Neural progenitor cell (in vitro differentiated cells): ENCODE results near the gene GAL3ST2. TPM values are rescaled to one million over a fixed set of nuclear protein-coding genes. Genes with fewer than 3 reads are reported as not detected.
"Not testable (repeated sequence)": the region's sequence is repeated elsewhere in the genome, so short reads cannot be mapped to it uniquely, and the experiment has no call there.

ENCODE experiments used
- DNase-seq: peaks from one replicate; pipeline ENCODE4 v3.0.0-alpha.2; 2016; ENCODE audit warnings: low spot score
- H2AFZ ChIP-seq: fragments of 200-600 bp; sonication (generic); replicated peaks from 2 replicates; pipeline ENCODE4 v1.6.1; 2016; ENCODE audit warnings: antibody characterized with exemption
- H3F3A ChIP-seq: fragments of 200-600 bp; sonication (generic); 2 replicates; pipeline ENCODE4 v1.6.1; 2016; ENCODE audit warnings: antibody characterized with exemption, low read depth
- H3K27ac ChIP-seq: fragments of 200-600 bp; sonication (generic); 2 replicates; pipeline ENCODE4 v1.5.1; 2016; ENCODE audit warnings: mild to moderate bottlenecking
- H3K27me3 ChIP-seq: fragments of 200-600 bp; sonication (generic); 2 replicates; pipeline ENCODE4 v1.6.1; 2016; ENCODE audit warnings: mild to moderate bottlenecking, moderate library complexity
- H3K36me3 ChIP-seq: fragments of 200-600 bp; sonication (generic); 2 replicates; pipeline ENCODE4 v1.5.1; 2016
- H3K4me1 ChIP-seq: fragments of 200-600 bp; sonication (generic); 2 replicates; pipeline ENCODE4 v1.6.1; 2016; ENCODE audit warnings: mixed run types
- H3K4me2 ChIP-seq: fragments of 200-600 bp; sonication (generic); 2 replicates; pipeline ENCODE4 v1.6.1; 2016
- H3K4me3 ChIP-seq: fragments of 200-600 bp; sonication (generic); 2 replicates; pipeline ENCODE4 v1.5.1; 2016
- H3K79me2 ChIP-seq: fragments of 200-600 bp; sonication (generic); 2 replicates; pipeline ENCODE4 v1.6.1; 2016; ENCODE audit warnings: low read depth
- H3K9ac ChIP-seq: fragments of 200-600 bp; sonication (generic); 2 replicates; pipeline ENCODE4 v1.6.1; 2016
- H3K9me3 ChIP-seq: fragments of 200-600 bp; sonication (generic); 2 replicates; pipeline ENCODE4 v1.5.1; 2016; ENCODE audit warnings: low read depth
- H4K20me1 ChIP-seq: fragments of 200-600 bp; sonication (generic); 2 replicates; pipeline ENCODE4 v1.6.1; 2016; ENCODE audit warnings: low read depth
- H3K27ac Mint-ChIP-seq: 3 replicates; pipeline ENCODE4 v1.8.0; 2021; ENCODE audit warnings: mixed read lengths
- H3K27me3 Mint-ChIP-seq: 2 replicates; pipeline ENCODE4 v1.8.0; 2022; ENCODE audit warnings: low read depth, mild to moderate bottlenecking, inconsistent platforms, moderate library complexity, mixed read lengths; ENCODE audit not compliant: insufficient read depth
- H3K36me3 Mint-ChIP-seq: 3 replicates; pipeline ENCODE4 v1.8.0; 2021; ENCODE audit warnings: mixed read lengths
- H3K4me1 Mint-ChIP-seq: 3 replicates; pipeline ENCODE4 v1.8.0; 2021; ENCODE audit warnings: mixed read lengths
- H3K4me3 Mint-ChIP-seq: 3 replicates; pipeline ENCODE4 v1.8.0; 2021; ENCODE audit warnings: mild to moderate bottlenecking, moderate library complexity, mixed read lengths
- H3K9me3 Mint-ChIP-seq: 3 replicates; pipeline ENCODE4 v1.8.0; 2020; ENCODE audit warnings: mixed read lengths
- CTCF ChIP-seq: fragments of 200-600 bp; sonication (generic); IDR thresholded peaks from 2 replicates; pipeline ENCODE4 v1.5.1; 2017; ENCODE audit warnings: antibody characterized with exemption, mild to moderate bottlenecking
- EZH2 ChIP-seq: fragments of 200-600 bp; sonication (generic); IDR thresholded peaks from 2 replicates; pipeline ENCODE4 v1.6.1; 2017; ENCODE audit warnings: antibody characterized with exemption, mild to moderate bottlenecking, moderate library complexity
- EZH2phosphoT487 ChIP-seq: fragments of 200-600 bp; sonication (generic); IDR thresholded peaks from 2 replicates; pipeline ENCODE4 v1.6.1; 2017; ENCODE audit warnings: antibody characterized with exemption
- total RNA-seq: library from RNA; depleted of rRNA; stranded (reverse); fragments of >200 nt; gene quantifications from 2 replicates; pipeline ENCODE4 v1.2.3, GENCODE V29; 2015; ENCODE audit warnings: low replicate concordance

The GAL3ST2 gene
- total RNA-seq, 1 donor from 2014 or later: not detected

- Histone ChIP-seq H3K27ac (no peak overlapping the region), H3K79me2 (no peaks in the 10 kb centered on the region), H3K4me3 (no peak overlapping the region), H3K9me3 (peaks cover 9% of the 10 kb centered on the region), H2AFZ (no peak overlapping the region), H4K20me1 (no peaks in the 10 kb centered on the region), H3K4me2 (no peak overlapping the region), H3K4me1 (no peaks in the 10 kb centered on the region), H3K27me3 (no peaks in the 10 kb centered on the region), H3K36me3 (no peaks in the 10 kb centered on the region), H3F3A (no peaks in the 10 kb centered on the region), H3K9ac (no peak overlapping the region)
- Mint-ChIP-seq H3K4me3 (no peak overlapping the region), H3K27ac (no peak overlapping the region), H3K36me3 (no peaks in the 10 kb centered on the region), H3K4me1 (no peaks in the 10 kb centered on the region), H3K27me3 (peaks cover 4% of the 10 kb centered on the region), H3K9me3 (peaks cover 45% of the 10 kb centered on the region)
- TF ChIP-seq EZH2 (no peak), CTCF (no peak), EZH2phosphoT487 (no peak)
- no peak for DNase-seq
Observed at GRCh38 chr2:241788135-241788534, 11.5 kb downstream of the GAL3ST2 start.

DNA sequence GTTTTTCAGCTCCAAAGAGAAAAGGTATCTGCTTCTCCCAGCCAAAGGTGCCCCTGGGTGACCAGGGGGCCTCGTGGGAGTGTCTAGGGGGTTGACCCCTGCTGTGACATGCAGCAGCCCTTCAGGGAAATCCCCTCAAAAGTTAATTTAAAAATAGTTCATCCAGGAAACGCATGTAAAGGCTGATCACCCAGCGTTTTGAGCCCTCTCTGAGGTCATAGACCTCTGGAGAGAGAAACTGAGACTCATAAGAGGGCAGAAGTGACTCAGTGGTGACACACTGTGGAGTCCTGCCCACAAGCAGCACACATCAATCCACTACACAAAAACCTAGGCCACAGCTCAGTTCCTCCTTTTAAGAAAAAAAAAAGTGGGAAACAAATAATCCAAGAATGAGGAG, 11.9 kb downstream of the GAL3ST2 start:
- no peak overlapping the region for H2AFZ ChIP-seq
- no peak for DNase-seq
- H3K36me3 ChIP-seq: no peaks in the 10 kb centered on the region
- peaks cover 9% of the 10 kb centered on the region for H3K9me3 ChIP-seq
- no peak overlapping the region for H3K4me3 ChIP-seq
- TF ChIP-seq EZH2phosphoT487 (no peak), EZH2 (no peak), CTCF (no peak)
- Mint-ChIP-seq H3K27me3 (peaks cover 7% of the 10 kb centered on the region), H3K4me1 (no peaks in the 10 kb centered on the region), H3K27ac (no peak overlapping the region), H3K9me3 (peaks cover 47% of the 10 kb centered on the region), H3K4me3 (no peak overlapping the region), H3K36me3 (peaks cover 2% of the 10 kb centered on the region)
- H3K4me1 ChIP-seq: no peaks in the 10 kb centered on the region
- no peaks in the 10 kb centered on the region for H3K27me3 ChIP-seq
- H3K27ac ChIP-seq: no peak overlapping the region
- no peak overlapping the region for H3K9ac ChIP-seq
- H4K20me1 ChIP-seq: no peaks in the 10 kb centered on the region
- no peak overlapping the region for H3K4me2 ChIP-seq
- no peaks in the 10 kb centered on the region for H3F3A ChIP-seq
- H3K79me2 ChIP-seq: no peaks in the 10 kb centered on the region

GRCh38 chr2:241791385-241791784, 14.8 kb downstream of the GAL3ST2 start:
- not testable (repeated sequence) for H3K27ac Mint-ChIP-seq, DNase-seq, H3K27me3 Mint-ChIP-seq, H3K4me2 ChIP-seq, H3K79me2 ChIP-seq, H3K27ac ChIP-seq, H2AFZ ChIP-seq, H3K9me3 ChIP-seq, H3K4me3 Mint-ChIP-seq, H4K20me1 ChIP-seq, H3K4me3 ChIP-seq, H3K4me1 ChIP-seq, H3K36me3 Mint-ChIP-seq, H3F3A ChIP-seq, H3K27me3 ChIP-seq, H3K36me3 ChIP-seq, H3K9ac ChIP-seq, H3K4me1 Mint-ChIP-seq
- H3K9me3 Mint-ChIP-seq: peaks cover 45% of the 10 kb centered on the region

- peaks cover 2% of the 10 kb centered on the region for H3K36me3 Mint-ChIP-seq
- H3K4me3 Mint-ChIP-seq: no peak overlapping the region
- no peaks in the 10 kb centered on the region for H3K4me1 ChIP-seq
Observed at GRCh38 chr2:241793385-241793784, 16.8 kb downstream of the GAL3ST2 start.

More at GRCh38 chr2:241793385-241793784, 16.8 kb downstream of the GAL3ST2 start:
- no peaks in the 10 kb centered on the region for H4K20me1 ChIP-seq
- no peak overlapping the region for H3K9ac ChIP-seq
- H3K9me3 ChIP-seq: peaks cover 9% of the 10 kb centered on the region
- Mint-ChIP-seq H3K9me3 (peaks cover 28% of the 10 kb centered on the region), H3K4me1 (no peaks in the 10 kb centered on the region), H3K27me3 (peaks cover 6% of the 10 kb centered on the region), H3K27ac (peak overlapping the region; percentile 27)
- no peaks in the 10 kb centered on the region for H3K27me3 ChIP-seq
- H3K36me3 ChIP-seq: no peaks in the 10 kb centered on the region
- no peak overlapping the region for H3K4me3 ChIP-seq
- no peak overlapping the region for H3K4me2 ChIP-seq
- H2AFZ ChIP-seq: no peak overlapping the region
- no peak overlapping the region for H3K27ac ChIP-seq
- no peak for TF ChIP-seq EZH2phosphoT487
- TF ChIP-seq CTCF: no peak
- DNase-seq: no peak
- H3F3A ChIP-seq: no peaks in the 10 kb centered on the region
- no peaks in the 10 kb centered on the region for H3K79me2 ChIP-seq
